ENCODE results near the gene SKI. TPM values are rescaled to one million over a fixed set of nuclear protein-coding genes. Genes with fewer than 3 reads are reported as not detected.

The SKI gene
- total and polyA plus RNA-seq, 9 of the 15 experiments (the other 6 are each of a cell fraction or from before 2014, with no cell fraction given) = 0.10 to 60.5 (median 4.6) TPM

DNA sequence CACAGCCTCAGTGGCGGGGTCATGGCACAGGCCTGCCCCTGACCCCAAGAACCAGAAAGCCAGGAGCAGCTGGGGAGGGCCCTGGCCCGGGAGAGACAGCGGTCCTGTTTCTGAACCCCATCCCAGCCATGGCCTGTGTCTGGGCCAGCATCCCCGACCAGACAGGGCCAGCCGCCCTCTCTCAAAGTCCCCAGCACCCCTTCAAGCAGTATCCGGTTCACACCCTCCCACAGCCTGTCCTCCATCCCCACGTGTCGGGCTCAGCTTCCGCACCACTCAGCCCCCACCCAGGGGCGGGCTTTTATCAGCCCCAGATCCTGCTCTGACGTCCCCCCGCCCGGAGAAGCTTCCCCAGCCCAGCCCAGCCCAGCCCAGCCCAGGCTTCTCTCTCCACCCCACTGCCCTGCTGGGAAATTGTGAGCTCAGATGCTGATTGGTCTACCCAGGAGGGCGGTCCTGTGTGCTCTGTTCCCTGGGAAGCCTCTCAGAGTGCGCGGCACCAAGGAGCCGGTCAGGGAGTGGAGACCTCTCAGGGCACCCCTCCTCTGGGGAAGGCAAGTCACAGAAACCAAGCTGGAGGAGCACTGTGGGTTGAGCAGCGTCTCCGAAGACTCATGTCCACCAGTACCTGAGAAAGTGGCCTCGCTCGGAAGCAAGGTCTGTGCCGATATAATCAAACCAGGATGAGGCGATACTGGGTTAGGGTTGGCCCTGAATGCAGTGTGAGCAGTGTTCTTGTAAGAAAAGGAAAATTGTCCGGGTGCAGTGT lies 28.9 kb upstream of the SKI start (continued):
- TF ChIP-seq, protein P1, sequence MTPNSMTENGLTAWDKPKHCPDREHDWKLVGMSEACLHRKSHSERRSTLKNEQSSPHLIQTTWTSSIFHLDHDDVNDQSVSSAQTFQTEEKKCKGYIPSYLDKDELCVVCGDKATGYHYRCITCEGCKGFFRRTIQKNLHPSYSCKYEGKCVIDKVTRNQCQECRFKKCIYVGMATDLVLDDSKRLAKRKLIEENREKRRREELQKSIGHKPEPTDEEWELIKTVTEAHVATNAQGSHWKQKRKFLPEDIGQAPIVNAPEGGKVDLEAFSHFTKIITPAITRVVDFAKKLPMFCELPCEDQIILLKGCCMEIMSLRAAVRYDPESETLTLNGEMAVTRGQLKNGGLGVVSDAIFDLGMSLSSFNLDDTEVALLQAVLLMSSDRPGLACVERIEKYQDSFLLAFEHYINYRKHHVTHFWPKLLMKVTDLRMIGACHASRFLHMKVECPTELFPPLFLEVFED (CRISPR knock-in tag; conservative IDR thresholded peaks at IDR 0.05) = no peak; the same call in 1 of the 2 replicates
- TF ChIP-seq ZSCAN29 (IDR thresholded peaks at IDR 0.05) (no peak), E2F8 (IDR thresholded peaks at IDR 0.05; ENCODE audit: low read depth, partially characterized antibody) (no peak), MTA2 (IDR thresholded peaks at IDR 0.05; ENCODE audit: low read depth) (no peak), MEF2D (tag; conservative IDR thresholded peaks at IDR 0.05; ENCODE audit: low read depth) (no peak), ZKSCAN1 (IDR thresholded peaks at IDR 0.05; ENCODE audit: low read depth, low read length) (no peak), L3MBTL2 (IDR thresholded peaks at IDR 0.05) (peak; percentile 97), SNIP1 (IDR thresholded peaks at IDR 0.05; ENCODE audit: low read depth) (no peak), CHCHD3 (CRISPR knock-in tag; IDR thresholded peaks at IDR 0.05) (no peak), KLF10 (CRISPR knock-in tag; IDR thresholded peaks at IDR 0.05) (no peak), THRA (IDR thresholded peaks at IDR 0.05) (no peak)
- TF ChIP-seq, protein P2, sequence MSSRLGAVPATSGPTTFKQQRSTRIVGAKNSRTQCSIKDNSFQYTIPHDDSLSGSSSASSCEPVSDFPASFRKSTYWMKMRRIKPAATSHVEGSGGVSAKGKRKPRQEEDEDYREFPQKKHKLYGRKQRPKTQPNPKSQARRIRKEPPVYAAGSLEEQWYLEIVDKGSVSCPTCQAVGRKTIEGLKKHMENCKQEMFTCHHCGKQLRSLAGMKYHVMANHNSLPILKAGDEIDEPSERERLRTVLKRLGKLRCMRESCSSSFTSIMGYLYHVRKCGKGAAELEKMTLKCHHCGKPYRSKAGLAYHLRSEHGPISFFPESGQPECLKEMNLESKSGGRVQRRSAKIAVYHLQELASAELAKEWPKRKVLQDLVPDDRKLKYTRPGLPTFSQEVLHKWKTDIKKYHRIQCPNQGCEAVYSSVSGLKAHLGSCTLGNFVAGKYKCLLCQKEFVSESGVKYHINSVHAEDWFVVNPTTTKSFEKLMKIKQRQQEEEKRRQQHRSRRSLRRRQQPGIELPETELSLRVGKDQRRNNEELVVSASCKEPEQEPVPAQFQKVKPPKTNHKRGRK (tag; IDR thresholded peaks at IDR 0.05) = no peak
- TF ChIP-seq, protein P3, sequence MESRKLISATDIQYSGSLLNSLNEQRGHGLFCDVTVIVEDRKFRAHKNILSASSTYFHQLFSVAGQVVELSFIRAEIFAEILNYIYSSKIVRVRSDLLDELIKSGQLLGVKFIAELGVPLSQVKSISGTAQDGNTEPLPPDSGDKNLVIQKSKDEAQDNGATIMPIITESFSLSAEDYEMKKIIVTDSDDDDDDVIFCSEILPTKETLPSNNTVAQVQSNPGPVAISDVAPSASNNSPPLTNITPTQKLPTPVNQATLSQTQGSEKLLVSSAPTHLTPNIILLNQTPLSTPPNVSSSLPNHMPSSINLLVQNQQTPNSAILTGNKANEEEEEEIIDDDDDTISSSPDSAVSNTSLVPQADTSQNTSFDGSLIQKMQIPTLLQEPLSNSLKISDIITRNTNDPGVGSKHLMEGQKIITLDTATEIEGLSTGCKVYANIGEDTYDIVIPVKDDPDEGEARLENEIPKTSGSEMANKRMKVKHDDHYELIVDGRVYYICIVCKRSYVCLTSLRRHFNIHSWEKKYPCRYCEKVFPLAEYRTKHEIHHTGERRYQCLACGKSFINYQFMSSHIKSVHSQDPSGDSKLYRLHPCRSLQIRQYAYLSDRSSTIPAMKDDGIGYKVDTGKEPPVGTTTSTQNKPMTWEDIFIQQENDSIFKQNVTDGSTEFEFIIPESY (CRISPR knock-in tag; IDR thresholded peaks at IDR 0.05) = peak; percentile 25; the same call in 1 of the 2 replicates
- TF ChIP-seq, protein P4, sequence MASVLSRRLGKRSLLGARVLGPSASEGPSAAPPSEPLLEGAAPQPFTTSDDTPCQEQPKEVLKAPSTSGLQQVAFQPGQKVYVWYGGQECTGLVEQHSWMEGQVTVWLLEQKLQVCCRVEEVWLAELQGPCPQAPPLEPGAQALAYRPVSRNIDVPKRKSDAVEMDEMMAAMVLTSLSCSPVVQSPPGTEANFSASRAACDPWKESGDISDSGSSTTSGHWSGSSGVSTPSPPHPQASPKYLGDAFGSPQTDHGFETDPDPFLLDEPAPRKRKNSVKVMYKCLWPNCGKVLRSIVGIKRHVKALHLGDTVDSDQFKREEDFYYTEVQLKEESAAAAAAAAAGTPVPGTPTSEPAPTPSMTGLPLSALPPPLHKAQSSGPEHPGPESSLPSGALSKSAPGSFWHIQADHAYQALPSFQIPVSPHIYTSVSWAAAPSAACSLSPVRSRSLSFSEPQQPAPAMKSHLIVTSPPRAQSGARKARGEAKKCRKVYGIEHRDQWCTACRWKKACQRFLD (CRISPR knock-in tag; IDR thresholded peaks at IDR 0.05) = no peak
- TF ChIP-seq, protein P5, sequence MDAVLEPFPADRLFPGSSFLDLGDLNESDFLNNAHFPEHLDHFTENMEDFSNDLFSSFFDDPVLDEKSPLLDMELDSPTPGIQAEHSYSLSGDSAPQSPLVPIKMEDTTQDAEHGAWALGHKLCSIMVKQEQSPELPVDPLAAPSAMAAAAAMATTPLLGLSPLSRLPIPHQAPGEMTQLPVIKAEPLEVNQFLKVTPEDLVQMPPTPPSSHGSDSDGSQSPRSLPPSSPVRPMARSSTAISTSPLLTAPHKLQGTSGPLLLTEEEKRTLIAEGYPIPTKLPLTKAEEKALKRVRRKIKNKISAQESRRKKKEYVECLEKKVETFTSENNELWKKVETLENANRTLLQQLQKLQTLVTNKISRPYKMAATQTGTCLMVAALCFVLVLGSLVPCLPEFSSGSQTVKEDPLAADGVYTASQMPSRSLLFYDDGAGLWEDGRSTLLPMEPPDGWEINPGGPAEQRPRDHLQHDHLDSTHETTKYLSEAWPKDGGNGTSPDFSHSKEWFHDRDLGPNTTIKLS (IDR thresholded peaks at IDR 0.05; ENCODE audit: borderline replicate concordance, low read depth) = peak; percentile 63; the same call in 1 of the 2 replicates

Measured in K562 (cell line).